Measurements from ENCODE around the gene FBLN1. TPM values are rescaled to one million over a fixed set of nuclear protein-coding genes. Genes with fewer than 3 reads are reported as not detected.

The FBLN1 gene
- total RNA-seq, 1 donor from 2014 or later: 271 TPM

GRCh38 chr22:45547731-45548130 lies 45.0 kb downstream of the FBLN1 start:
- Mint-ChIP-seq H3K36me3 (peaks cover 25% of the 10 kb centered on the region), H3K27ac (no peak overlapping the region)
- DNase-seq (ENCODE audit: extremely low spot score, unreplicated experiment): no peak

GRCh38 chr22:45548247-45548840 lies 45.7 kb downstream of the FBLN1 start:
- no peaks in the 10 kb centered on the region for H3K9me3 Mint-ChIP-seq
- no peak for TF ChIP-seq CTCF (conservative IDR thresholded peaks at IDR 0.05)
- no peaks in the 10 kb centered on the region for H3K27me3 Mint-ChIP-seq
- H3K27ac Mint-ChIP-seq: no peak overlapping the region
- H3K4me3 Mint-ChIP-seq: no peak overlapping the region
- peaks cover 25% of the 10 kb centered on the region for H3K36me3 Mint-ChIP-seq
- no peak for DNase-seq (ENCODE audit: extremely low spot score, unreplicated experiment)
- peaks cover 11% of the 10 kb centered on the region for H3K4me1 Mint-ChIP-seq (ENCODE audit: unreplicated experiment)

More at GRCh38 chr22:45547731-45548130, 45.0 kb downstream of the FBLN1 start:
- Mint-ChIP-seq H3K4me3 (no peak overlapping the region), H3K27me3 (no peaks in the 10 kb centered on the region), H3K4me1 (ENCODE audit: unreplicated experiment) (peaks cover 7% of the 10 kb centered on the region), H3K9me3 (no peaks in the 10 kb centered on the region)
- TF ChIP-seq CTCF (conservative IDR thresholded peaks at IDR 0.05): no peak

- H3K36me3 Mint-ChIP-seq: peaks cover 25% of the 10 kb centered on the region
Observed at GRCh38 chr22:45548991-45549761, 46.5 kb downstream of the FBLN1 start.

GRCh38 chr22:45549762-45550378 lies 47.2 kb downstream of the FBLN1 start:
- no peak for TF ChIP-seq CTCF (conservative IDR thresholded peaks at IDR 0.05)
- DNase-seq (ENCODE audit: extremely low spot score, unreplicated experiment): no peak
- peak overlapping the region; percentile 93 for H3K27ac Mint-ChIP-seq
- peaks cover 17% of the 10 kb centered on the region for H3K4me1 Mint-ChIP-seq (ENCODE audit: unreplicated experiment)
- peaks cover 24% of the 10 kb centered on the region for H3K36me3 Mint-ChIP-seq
- no peaks in the 10 kb centered on the region for H3K9me3 Mint-ChIP-seq
- no peaks in the 10 kb centered on the region for H3K27me3 Mint-ChIP-seq
- no peak overlapping the region for H3K4me3 Mint-ChIP-seq

More at GRCh38 chr22:45548991-45549761, 46.5 kb downstream of the FBLN1 start:
- no peak for DNase-seq (ENCODE audit: extremely low spot score, unreplicated experiment)
- Mint-ChIP-seq H3K4me1 (ENCODE audit: unreplicated experiment) (peaks cover 17% of the 10 kb centered on the region), H3K4me3 (no peak overlapping the region), H3K27me3 (no peaks in the 10 kb centered on the region), H3K27ac (peak overlapping the region; percentile 93), H3K9me3 (no peaks in the 10 kb centered on the region)
- peak; percentile 25 for TF ChIP-seq CTCF (conservative IDR thresholded peaks at IDR 0.05)

- no peak for DNase-seq (ENCODE audit: extremely low spot score, unreplicated experiment)
- H3K4me3 Mint-ChIP-seq: no peak overlapping the region
- no peak overlapping the region for H3K27ac Mint-ChIP-seq
- peaks cover 20% of the 10 kb centered on the region for H3K36me3 Mint-ChIP-seq
- H3K9me3 Mint-ChIP-seq: no peaks in the 10 kb centered on the region
- H3K27me3 Mint-ChIP-seq: no peaks in the 10 kb centered on the region
- peaks cover 17% of the 10 kb centered on the region for H3K4me1 Mint-ChIP-seq (ENCODE audit: unreplicated experiment)
- TF ChIP-seq CTCF (conservative IDR thresholded peaks at IDR 0.05): no peak
Observed at GRCh38 chr22:45550416-45550815, 47.7 kb downstream of the FBLN1 start.

Measured in type B pancreatic cell (in vitro differentiated cells).